ENCODE results near the gene DBNDD1.

DBNDD1 gene

DNA sequence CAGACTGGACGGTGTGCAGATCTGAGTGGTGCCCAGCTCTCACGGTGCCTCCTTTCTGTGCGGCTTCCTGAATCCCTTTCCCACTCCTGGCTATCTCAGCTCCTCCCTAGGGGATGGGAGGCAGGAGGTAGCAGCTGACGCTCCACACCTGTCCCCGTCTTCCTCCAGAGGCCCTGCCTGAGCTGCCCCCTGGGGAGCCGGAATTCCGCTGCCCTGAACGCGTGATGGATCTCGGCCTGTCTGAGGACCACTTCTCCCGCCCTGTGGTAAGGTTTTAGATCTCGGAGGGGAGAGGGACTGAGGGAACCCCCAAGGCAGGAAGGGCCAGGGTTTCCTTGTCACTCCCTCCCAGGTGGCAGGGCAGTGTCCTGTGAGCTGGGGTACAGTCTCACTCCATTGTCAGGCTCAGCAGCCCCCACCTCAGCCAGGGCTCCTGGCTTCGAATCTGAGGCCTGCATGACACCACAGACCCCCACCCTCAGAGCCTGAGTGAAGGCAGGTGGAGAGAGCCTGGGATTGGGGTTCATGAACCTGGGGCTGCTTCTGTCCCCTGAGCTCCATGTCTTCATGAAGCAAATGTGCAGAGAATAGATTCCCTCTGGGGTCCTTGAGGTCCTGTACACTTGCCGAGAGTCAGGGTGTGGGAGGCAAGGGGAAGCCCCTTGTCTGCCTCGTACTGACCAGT lies 64.1 kb downstream of the DBNDD1 start:
- TF ChIP-seq, protein P1, sequence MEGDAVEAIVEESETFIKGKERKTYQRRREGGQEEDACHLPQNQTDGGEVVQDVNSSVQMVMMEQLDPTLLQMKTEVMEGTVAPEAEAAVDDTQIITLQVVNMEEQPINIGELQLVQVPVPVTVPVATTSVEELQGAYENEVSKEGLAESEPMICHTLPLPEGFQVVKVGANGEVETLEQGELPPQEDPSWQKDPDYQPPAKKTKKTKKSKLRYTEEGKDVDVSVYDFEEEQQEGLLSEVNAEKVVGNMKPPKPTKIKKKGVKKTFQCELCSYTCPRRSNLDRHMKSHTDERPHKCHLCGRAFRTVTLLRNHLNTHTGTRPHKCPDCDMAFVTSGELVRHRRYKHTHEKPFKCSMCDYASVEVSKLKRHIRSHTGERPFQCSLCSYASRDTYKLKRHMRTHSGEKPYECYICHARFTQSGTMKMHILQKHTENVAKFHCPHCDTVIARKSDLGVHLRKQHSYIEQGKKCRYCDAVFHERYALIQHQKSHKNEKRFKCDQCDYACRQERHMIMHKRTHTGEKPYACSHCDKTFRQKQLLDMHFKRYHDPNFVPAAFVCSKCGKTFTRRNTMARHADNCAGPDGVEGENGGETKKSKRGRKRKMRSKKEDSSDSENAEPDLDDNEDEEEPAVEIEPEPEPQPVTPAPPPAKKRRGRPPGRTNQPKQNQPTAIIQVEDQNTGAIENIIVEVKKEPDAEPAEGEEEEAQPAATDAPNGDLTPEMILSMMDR (IDR thresholded peaks at IDR 0.05), result no peak

Measured in LNCAP (cell line).